ENCODE data around the gene SUSD6.

GRCh38 chr14:69667938-69668335 is 56.5 kb downstream of the SUSD6 start:
- TF ChIP-seq YY1 (IDR thresholded peaks at IDR 0.05; ENCODE audit: insufficient read depth, insufficient read length) = no peak
- no peak for TF ChIP-seq ZNF274 (IDR thresholded peaks at IDR 0.05; ENCODE audit: low read depth, low read length)
- no peak for TF ChIP-seq SUZ12 (IDR thresholded peaks at IDR 0.05; ENCODE audit: extremely low read depth, insufficient read depth, insufficient read length)

Measured in NT2/D1 (cell line).